Measurements from ENCODE around the gene PLXNA4.

The PLXNA4 gene

GRCh38 chr7:132494474-132494873 is 81.8 kb downstream of the PLXNA4 start:
- no peak for DNase-seq (ENCODE audit: low read depth)
- TF ChIP-seq CTCF (IDR thresholded peaks at IDR 0.05; ENCODE audit: low read depth, low read length, missing control alignments), result no peak
- H3K4me3 ChIP-seq (ENCODE audit: low read depth, low read length), result no peak overlapping the region

- no peak overlapping the region for H3K4me3 ChIP-seq (ENCODE audit: low read depth, low read length)
- no peak for DNase-seq (ENCODE audit: low read depth)
- no peak for TF ChIP-seq CTCF (IDR thresholded peaks at IDR 0.05; ENCODE audit: low read depth, low read length, missing control alignments)
Measured at GRCh38 chr7:132492823-132493445, 83.3 kb downstream of the PLXNA4 start.

DNA sequence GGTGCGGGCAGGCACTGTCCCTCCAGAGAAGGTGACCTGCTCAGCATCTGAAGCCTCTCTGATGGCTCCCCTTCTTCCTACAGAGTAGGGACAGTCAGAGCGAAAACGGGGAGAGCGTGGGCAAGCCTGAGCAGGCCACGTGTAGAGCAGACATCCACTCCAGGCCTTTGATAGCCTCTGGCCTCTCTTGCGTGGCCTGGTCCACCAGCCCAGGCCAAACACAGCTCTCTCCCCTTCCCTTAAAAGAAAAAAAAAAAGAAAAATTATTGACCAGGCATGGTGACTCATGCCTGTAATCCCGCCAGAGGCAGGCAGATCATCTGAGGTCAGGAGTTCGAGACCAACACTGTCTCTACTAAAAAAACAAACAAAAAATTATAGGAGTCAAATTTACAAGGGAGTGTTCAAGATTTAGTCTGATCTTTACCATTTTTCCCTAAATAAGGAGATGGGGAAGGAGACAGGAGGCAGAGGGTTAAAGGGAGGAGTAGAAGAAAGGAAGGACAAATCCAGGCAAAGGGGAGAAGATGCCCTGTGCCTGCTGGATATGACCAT is 84.8 kb downstream of the PLXNA4 start:
- TF ChIP-seq CTCF (IDR thresholded peaks at IDR 0.05; ENCODE audit: low read depth, low read length, missing control alignments), result no peak
- no peak overlapping the region for H3K4me3 ChIP-seq (ENCODE audit: low read depth, low read length)
- DNase-seq (ENCODE audit: low read depth), result no peak

DNA sequence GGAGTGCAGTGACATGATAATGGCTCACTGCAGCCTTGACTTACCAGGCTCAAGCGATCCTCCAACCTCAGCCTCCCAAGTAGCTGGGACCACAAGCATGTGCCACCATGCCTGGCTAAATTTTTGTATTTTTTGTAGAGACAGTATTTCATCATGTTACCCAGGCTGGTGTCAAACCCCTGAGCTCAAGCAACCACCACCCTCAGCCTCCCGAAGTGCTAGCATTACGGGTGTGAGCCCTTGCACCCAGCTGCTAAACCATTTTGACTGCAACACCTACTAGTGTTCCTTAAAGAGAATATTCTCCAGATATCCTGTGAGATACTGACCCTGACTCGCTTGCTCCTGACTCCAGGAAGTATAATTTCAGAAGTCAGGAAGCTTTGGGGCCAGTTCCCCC is 85.8 kb downstream of the PLXNA4 start:
- H3K4me3 ChIP-seq (ENCODE audit: low read depth, low read length), result no peak overlapping the region
- DNase-seq (ENCODE audit: low read depth), result no peak
- TF ChIP-seq CTCF (IDR thresholded peaks at IDR 0.05; ENCODE audit: low read depth, low read length, missing control alignments), result no peak

DNA sequence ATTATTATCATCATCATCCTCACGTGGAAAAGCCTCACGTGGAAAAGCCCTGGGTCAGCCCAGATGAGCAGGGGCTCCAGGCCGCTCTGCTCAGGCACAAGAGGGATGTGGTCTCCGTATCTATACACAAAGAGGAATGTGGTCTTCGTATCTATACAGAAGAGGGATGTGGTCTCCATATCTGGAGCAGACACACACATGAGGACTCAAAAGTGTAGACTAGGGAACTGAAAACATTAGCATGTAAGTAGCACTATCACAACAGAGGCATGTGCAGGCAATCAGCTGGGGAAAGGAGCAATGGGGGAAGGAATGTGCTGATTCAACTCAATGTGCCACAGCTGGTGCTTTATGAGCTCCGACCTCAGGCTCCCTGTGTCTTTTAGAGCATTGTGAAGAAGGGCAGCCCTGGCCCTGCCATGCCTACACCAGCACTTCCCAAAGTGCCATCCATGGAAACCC is 86.5 kb downstream of the PLXNA4 start:
- no peak for DNase-seq (ENCODE audit: low read depth)
- no peak for TF ChIP-seq CTCF (IDR thresholded peaks at IDR 0.05; ENCODE audit: low read depth, low read length, missing control alignments)
- H3K4me3 ChIP-seq (ENCODE audit: low read depth, low read length), result no peak overlapping the region

- no peak overlapping the region for H3K4me3 ChIP-seq (ENCODE audit: low read depth, low read length)
- TF ChIP-seq CTCF (IDR thresholded peaks at IDR 0.05; ENCODE audit: low read depth, low read length, missing control alignments), result no peak
- DNase-seq (ENCODE audit: low read depth), result no peak
Measured at GRCh38 chr7:132488634-132489302, 87.5 kb downstream of the PLXNA4 start.
